H1 (cell line): Measurements from ENCODE around the gene RAB44. TPM values are rescaled to one million over a fixed set of nuclear protein-coding genes. Genes with fewer than 3 reads are reported as not detected.

ENCODE experiments used
- ATF3 ChIP-seq: IDR thresholded peaks from 2 replicates; pipeline ENCODE4 v1.6.1; 2011; ENCODE audit warnings: low read depth, mild to moderate bottlenecking, low read length; ENCODE audit not compliant: insufficient read depth
- polyA plus RNA-seq, 7 experiments: library from polyadenylated mRNA; depleted of rRNA in 3 of 7; stranded (reverse) in 5 of 7; unstranded in 2 of 7; fragments of >200 nt in 5 of 7; fragments of 200-250 nt in 2 of 7; gene quantifications; 1 replicate in 5 of 7; 2 replicates in 1 of 7; 4 replicates in 1 of 7; pipeline versions ENCODE4 v1.2.1 to v1.2.3, GENCODE V29; 2011 to 2013; ENCODE audit warnings: missing spikeins in 2 of 7, mixed read lengths in 2 of 7
- total RNA-seq: library from RNA; stranded (reverse); fragmentation: NEBNext Ultra II Directional; extraction: Animal tissue kit (Norgen Biotek cat#: 25700); gene quantifications from 2 replicates; pipeline ENCODE4 v1.2.1, GENCODE V29; 2021

RAB44 gene
- total and polyA plus RNA-seq, 2 of the 8 experiments (the other 6 are each of a cell fraction or from before 2014, with no cell fraction given): 0.02 TPM; not detected in 1

- no peak for TF ChIP-seq ATF3
Observed at GRCh38 chr6:36665180-36665579, 32.4 kb upstream of the RAB44 start (continued).
